Activated naive CD4-positive, alpha-beta T cell treated with anti-CD3 and anti-CD28 coated beads, Interleukin-2, amount 50 U/mL, for 16 hours (primary cell): ENCODE results near the gene DLST.

ENCODE experiments used
- DNase-seq: peaks from one replicate; pipeline ENCODE4 v3.0.0-alpha.2; 2020

The DLST gene

GRCh38 chr14:74898694-74899093 is 17.0 kb downstream of the DLST start:
- no peak for DNase-seq

GRCh38 chr14:74902941-74903705 is 21.4 kb downstream of the DLST start:
- no peak for DNase-seq

DNA sequence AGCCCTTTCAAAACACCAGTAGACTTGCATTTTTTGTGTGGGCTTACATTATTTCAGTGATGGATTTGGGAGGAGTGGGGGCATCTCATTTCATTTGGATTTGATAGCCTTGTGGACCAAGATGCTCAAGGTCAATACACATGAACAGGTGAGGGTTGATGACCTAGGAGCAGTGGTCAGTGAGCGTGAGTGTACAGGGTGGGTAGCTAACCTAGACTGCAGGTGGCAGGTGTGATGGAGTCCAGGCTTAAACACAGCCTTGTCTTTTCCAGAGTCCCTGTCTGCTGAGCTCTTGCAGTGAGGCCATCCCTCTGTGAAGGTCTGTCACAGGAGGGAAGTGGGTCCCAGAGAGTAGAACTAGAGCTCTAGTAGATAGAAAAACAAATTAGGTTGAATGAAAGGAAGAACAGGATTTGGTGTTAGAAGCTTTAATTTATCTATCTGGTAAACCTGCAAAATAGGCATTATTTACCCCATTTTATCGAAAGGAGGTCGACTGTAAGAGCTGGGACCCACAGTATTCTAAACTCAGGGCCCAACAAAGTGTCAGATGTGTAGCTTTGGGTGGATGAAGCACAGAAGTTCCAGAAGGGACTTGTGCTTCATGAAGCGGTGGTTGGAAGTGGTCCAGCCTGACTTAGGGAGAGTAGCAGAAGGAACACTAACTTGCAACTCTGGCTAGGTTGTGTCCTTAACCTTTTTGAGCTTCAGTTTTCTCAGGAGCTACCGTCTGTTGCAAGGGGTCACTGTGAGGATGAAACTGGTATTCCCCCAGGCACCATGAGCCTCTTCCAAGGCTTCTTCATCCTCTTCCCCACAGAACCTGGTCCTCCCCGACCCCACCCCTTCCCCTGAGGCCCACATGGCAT is 23.2 kb downstream of the DLST start:
- DNase-seq = no peak

DNA sequence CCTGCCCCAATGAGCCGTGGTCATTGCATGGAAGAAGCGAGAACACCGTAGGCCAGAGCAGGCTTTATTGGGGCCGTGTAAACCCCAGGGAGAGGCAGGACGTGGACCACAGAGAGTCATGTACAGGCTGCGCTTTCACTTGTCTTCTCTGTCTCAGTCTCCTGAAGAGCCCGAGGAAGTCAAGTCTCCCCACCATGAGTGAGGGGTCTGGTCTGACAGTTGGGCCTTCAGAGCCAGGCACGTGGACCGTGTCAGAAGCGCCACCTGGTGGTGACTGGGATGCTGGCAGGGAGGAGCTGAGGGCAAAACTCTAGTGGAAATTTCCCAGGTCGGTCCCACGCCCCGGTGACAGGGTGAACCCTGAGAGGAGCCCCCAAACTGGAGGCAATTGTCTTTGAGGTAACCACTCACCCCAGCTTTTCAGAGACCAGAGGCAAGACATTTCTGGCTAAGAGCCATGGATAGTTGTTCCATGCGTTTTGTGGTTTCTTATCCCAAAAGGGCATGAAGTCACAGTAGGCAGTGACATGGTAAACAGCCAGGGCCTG is 24.0 kb downstream of the DLST start:
- peak; percentile 80 for DNase-seq

GRCh38 chr14:74906925-74907521 is 25.3 kb downstream of the DLST start:
- no peak for DNase-seq

DNA sequence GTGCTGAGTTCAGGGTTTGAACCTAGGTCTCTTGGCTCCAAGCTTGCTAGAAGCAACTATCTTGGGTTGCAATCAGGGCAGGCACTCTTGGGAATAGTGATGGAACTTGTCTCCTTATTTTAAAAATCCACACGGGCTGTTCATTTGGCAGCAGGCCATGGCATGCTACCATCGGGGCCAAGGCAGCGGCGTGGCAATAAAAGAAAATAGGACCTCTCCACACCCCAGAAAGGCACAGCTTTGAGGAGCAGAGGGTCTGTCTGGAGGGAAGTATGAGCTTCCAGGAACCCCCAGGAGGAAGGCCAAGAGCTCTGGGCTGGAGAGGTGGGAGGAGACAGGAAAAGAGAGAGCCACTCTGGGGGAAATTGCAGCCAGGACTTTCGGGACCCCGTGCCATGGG is 26.0 kb downstream of the DLST start:
- DNase-seq = no peak

DNA sequence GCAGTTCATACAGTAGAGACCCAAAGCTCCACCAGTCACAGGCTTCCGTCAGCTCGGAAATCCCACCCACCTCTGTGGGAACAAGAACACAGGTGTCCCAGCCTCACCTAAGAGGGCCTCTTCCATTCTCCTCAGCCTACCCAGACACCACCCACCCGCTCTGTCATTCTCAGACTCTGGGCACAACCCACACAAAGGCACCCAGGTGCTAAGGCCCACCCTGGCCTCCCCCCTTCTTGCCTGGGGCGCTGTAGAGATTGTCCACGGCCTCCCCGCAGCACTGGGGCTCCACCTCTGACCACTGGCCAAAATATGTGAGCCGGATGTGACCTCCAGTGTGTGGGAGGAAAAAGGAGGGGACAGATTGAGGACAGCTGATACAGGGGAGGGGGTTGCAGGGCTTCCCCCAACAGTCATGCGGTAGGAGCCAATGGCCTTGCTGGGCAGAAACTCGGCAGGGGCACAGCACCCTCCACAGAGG is 27.2 kb downstream of the DLST start:
- no peak for DNase-seq

DNA sequence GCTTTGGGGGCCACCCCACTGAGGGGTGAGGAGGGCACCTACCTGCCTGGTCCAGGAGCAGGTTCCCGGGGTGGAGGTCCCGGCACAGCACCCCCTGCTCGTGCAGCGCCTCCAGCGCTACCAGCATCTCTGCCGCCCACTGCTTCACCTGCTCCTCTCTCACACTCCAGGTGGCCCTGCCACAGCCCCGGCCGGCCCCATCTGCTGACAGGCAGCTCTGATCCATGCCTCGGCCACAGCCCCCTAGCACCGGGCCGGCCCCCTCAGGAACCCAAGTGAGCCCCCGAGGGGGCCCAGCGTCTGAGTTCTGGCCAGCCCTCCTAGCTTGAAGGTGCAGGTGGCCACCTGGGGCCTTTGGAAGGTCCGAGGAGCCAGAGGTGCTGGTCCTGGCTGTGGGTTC is 27.8 kb downstream of the DLST start:
- DNase-seq = no peak

DNA sequence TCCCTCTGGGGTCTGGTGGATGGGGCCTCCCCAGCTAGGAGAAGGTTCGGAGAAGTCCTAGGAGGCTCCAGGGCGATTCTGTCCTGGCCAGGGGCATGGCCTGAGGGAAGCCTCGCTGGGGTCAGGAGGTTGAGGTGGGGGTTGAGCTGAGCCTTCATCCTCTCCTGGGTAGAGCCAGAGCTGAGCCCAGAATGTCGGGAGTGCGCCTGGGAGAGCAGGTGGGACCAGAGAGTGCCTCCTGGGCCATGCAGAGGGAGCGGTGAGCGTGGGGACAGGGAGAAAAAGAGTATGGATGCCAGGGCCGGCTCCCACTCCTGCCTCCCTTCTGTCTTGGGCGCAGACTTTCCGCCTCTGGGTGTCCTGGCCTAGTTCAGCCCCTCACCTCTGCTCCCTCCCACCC is 28.2 kb downstream of the DLST start:
- no peak for DNase-seq

DNA sequence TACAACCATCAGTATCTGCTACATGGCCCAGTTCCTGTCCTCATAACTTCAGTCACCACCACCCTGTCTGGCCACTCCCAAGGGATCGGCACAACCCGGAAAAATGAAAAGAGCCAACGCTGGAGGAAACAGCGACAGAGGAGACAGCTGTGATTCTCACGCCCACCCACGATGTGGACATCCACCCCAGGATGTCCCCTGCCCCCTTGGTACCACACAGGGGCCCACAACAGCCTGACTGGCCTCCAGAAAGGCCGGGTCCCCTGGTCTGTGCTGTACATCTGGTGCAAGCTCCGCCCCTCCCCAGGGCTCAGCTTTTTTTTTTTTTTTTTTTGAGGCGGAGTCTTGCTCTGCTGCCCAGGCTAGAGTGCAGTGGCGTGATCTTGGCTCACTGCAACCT is 28.8 kb downstream of the DLST start:
- no peak for DNase-seq

DNA sequence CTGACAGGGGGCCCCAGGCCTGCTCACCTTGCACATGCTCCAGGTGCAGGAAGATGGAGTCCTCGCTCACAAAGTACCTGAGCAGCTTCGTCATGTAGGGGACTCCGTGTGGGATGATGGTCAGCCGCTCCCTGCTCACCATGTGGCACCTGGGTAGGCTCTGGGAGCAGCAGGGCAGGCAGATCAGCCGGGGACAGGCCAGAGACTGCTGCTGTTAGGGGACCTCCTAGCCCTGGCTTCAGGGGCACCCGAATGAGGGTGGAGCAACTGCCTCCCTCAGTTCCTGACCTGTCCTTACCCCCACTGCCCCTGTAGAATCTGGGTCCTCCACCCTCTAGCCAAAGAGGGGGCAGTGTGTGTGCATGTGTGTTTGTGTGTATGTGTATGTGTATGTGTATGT is 29.5 kb downstream of the DLST start:
- DNase-seq = no peak

DNA sequence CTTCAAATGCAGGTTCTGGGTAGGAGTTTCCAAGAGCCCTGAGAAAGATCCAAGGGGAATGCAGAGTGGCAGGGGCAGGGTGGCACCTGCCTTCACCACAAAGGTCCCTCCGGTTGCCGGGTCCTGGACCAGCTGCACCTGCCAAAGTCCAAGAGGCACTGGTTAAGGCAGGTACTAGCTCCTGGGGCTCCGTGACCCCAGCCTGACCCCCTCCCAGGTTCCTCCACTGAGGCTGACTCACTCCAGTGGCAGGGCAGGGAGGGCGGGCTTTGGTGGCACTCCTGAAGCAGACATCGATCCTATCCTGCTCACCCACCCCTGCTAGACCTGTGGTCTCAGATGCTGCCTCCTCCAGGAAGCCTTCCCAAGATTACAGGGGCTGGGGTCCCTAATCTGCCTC is 30.0 kb downstream of the DLST start:
- no peak for DNase-seq

DNA sequence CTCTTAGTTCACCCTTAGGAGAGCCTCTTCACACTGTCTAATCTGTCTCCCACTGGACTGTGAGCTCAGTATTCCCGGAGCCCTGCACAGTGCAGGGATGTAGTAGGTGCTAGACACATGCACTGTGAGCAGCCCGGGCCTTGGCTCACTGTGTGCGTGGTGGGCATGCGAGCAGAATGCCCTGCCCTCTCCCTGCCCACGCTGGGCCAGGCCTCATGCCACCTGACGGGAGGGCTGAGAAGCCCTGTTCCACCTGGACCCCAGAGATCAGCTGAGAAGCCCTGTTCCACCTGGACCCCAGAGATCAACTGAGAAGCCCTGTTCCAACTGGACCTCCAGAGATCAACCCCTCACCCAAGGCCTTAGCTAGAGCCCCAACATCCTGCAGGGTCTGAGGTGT is 30.4 kb downstream of the DLST start:
- DNase-seq = no peak

DNA sequence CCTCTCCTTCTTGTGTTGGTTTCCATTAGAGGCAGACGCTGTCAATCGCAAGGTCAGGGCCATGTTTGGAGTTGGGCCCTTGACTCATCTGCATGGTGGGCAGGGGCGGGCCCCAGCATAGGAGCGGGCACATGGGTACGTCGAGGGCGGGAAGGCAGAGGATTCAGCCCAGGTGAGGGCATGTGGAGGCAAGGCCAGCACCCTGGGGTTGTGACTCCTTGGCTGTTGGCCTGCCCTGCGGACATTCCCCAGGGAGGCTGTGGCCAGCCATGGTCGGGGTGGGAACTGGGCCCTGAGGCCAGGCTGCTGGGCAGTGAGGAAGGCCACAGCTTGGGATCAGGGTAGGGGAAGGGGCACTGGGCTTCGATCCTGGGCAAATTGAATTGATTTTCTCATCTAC is 31.1 kb downstream of the DLST start:
- no peak for DNase-seq

DNA sequence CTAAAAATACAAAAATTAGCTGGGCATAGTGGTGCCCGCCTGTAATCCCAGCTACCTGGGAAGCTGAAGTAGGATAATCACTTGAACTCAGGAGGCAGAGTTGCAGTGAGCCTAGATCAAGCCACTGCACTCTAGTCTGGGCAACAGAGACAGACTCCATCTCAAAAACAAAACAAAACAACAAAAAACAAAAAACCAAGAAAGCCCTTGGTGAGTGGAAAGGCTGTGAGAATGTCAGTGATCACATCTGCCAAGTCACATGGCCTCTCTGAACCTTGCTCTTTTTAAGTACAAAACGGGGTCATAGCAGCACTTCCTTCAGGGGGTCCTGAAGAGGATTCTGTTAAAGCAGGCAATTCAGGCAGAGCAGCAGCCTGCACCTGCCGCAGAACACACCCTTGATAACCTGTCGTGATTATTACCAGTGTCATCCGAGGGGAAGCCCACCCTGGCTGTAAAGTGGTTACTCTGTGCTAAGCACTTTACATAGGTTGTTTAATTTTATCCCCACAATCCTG is 31.7 kb downstream of the DLST start:
- DNase-seq = no peak

DNA sequence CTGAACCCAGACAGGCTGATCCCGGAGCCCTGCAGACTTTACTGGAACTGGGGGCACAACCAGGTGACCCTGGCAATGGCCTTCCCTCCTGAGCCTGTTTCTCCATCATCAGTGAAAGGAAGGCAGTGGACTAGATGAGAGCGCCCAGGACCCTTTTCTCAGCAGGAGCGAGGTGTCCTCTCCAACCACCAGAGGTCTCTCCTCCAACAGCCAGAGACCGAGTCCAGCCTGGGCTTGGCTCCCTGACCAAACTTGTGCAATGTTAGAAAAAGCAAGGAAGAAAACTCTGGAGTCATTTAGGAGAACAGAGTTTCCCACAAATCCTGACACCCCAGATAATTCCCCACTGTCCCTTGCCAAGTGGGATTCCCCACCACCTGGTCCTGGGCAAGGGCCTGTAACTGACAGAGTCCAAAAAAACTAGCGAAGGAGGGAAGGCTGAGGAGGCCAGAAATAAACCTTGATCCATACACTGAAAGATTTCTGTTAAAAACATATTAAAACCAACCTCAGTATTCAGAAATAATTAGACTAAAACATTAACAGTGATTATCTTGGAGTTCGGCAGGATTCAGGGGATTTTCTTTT is 32.4 kb downstream of the DLST start:
- DNase-seq = no peak

DNA sequence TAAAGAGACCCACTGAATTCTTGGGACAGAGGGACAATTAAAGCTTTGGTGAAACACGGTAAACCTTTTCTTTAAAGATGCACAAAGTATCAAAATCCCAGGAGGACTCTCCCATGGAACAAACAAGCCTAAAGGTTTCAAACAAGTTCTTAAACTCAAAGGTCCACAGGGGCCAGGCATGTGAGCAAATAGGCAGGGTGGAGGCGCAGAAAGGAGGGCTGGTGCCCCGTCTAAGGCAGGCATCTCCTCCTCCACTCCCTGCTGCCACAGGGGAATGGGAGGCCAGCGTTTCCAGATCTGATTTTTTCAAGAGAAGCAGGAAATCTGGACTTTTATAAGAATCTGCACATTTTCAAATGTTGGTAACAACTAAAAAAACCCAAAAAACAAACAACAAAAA is 33.7 kb downstream of the DLST start:
- DNase-seq = no peak

- DNase-seq = no peak
These were observed 34.1 kb downstream of the DLST start for GRCh38 chr14:74915826-74916225.

GRCh38 chr14:74917178-74917543 is 35.4 kb downstream of the DLST start:
- no peak for DNase-seq

DNA sequence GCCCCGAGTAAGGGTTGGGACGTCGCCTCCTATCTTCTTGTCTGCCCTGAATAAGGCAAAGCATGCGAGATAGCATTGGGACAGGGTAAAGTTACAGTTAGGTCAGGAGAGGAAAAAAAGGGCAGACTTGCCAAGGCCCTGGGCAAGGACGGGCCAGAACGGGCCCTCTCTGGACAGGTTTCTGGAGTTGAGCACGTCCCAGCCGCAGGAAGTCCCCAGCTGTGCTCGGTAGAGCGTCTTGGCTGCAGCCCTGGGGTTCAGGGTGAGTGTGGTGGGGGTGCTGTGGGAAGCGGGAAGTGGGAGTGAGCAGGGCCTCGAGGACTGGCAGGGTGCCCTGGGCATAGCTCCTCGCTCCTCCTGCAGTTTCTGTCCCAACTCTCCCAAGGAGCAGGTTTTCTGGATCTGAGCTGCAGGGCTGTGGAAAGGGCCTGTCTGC is 35.9 kb downstream of the DLST start:
- DNase-seq = no peak

DNA sequence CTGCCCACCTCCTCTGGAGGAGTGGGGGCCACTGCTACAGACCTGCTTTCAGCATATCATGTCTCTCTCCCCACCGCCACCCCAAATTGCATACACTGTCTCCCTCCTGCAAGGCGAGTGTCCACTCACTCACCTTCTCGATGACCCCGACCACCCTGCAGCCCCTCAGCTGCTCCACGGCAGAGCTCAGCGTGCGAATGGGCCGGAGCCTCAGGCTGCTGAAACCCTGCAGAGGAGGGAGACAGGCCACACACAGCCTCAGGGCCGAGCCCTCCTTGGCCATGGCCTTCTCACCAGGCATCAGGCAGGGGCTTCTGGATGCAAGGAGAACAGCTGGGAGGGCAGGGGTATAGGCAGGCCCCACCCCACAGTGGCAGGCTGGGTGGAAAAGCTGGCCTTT is 36.7 kb downstream of the DLST start:
- DNase-seq = no peak

GRCh38 chr14:74919421-74920165 is 37.9 kb downstream of the DLST start:
- DNase-seq = no peak
